Astrocyte (in vitro differentiated cells and primary cell): ENCODE results near the gene COX19. TPM values are rescaled to one million over a fixed set of nuclear protein-coding genes. Genes with fewer than 3 reads are reported as not detected.
"Not testable (repeated sequence)": the region's sequence is repeated elsewhere in the genome, so short reads cannot be mapped to it uniquely, and the experiment has no call there.

Source experiments
- DNase-seq: peaks from one replicate; pipeline ENCODE4 v3.0.0-alpha.2; 2010; ENCODE audit warnings: low read depth
- FAIRE-seq: peaks from 2 replicates; lab custom pipeline; 2011; peaks lifted over from hg19 to GRCh38; lab: Jason Lieb, UNC
- H2AFZ ChIP-seq: 2 replicates; pipeline ENCODE4 v1.6.0; 2012; ENCODE audit warnings: low read depth, low read length, inconsistent platforms
- H3K27ac ChIP-seq: 2 replicates; pipeline ENCODE4 v1.5.1; 2011; ENCODE audit warnings: low read depth, low read length, inconsistent platforms
- H3K27me3 ChIP-seq: 2 replicates; pipeline ENCODE4 v1.6.0; 2011; ENCODE audit warnings: low read length, inconsistent platforms; ENCODE audit not compliant: insufficient read depth
- H3K36me3 ChIP-seq: 2 replicates; pipeline ENCODE4 v1.5.1; 2011; ENCODE audit warnings: low read length, inconsistent platforms; ENCODE audit not compliant: insufficient read depth
- H3K4me1 ChIP-seq: 2 replicates; pipeline ENCODE4 v1.5.1; 2011; ENCODE audit warnings: low read length, inconsistent platforms; ENCODE audit not compliant: insufficient read depth
- H3K4me2 ChIP-seq: 2 replicates; pipeline ENCODE4 v1.6.0; 2012; ENCODE audit warnings: low read length, inconsistent platforms
- H3K4me3 ChIP-seq: 2 replicates; pipeline ENCODE4 v1.5.1; 2011; ENCODE audit warnings: low read depth, mild to moderate bottlenecking, low read length, inconsistent platforms; ENCODE audit not compliant: insufficient read depth
- H3K79me2 ChIP-seq: 2 replicates; pipeline ENCODE4 v1.6.0; 2012; ENCODE audit warnings: mild to moderate bottlenecking, low read length, inconsistent platforms; ENCODE audit not compliant: insufficient read depth
- H3K9ac ChIP-seq: 2 replicates; pipeline ENCODE4 v1.6.0; 2012; ENCODE audit warnings: mild to moderate bottlenecking, low read length, inconsistent platforms
- H3K9me3 ChIP-seq: 2 replicates; pipeline ENCODE4 v1.5.1; 2012; ENCODE audit warnings: low read depth, mild to moderate bottlenecking, low read length, inconsistent platforms; ENCODE audit not compliant: insufficient read depth
- H4K20me1 ChIP-seq: 2 replicates; pipeline ENCODE4 v1.6.0; 2012; ENCODE audit warnings: low read length, inconsistent platforms; ENCODE audit not compliant: insufficient read depth
- H3K27ac Mint-ChIP-seq: one replicate; pipeline ENCODE4 v1.8.0; 2021; ENCODE audit warnings: mild to moderate bottlenecking, mixed read lengths; ENCODE audit not compliant: unreplicated experiment
- H3K27me3 Mint-ChIP-seq: one replicate; pipeline ENCODE4 v1.8.0; 2021; ENCODE audit warnings: low read depth, mixed read lengths; ENCODE audit not compliant: unreplicated experiment
- H3K36me3 Mint-ChIP-seq: one replicate; pipeline ENCODE4 v1.8.0; 2021; ENCODE audit warnings: low read depth, mixed read lengths; ENCODE audit not compliant: unreplicated experiment
- H3K4me1 Mint-ChIP-seq: one replicate; pipeline ENCODE4 v1.8.0; 2021; ENCODE audit warnings: low read depth, mixed read lengths; ENCODE audit not compliant: unreplicated experiment
- H3K4me3 Mint-ChIP-seq: one replicate; pipeline ENCODE4 v1.8.0; 2021; ENCODE audit warnings: mild to moderate bottlenecking, moderate library complexity, mixed read lengths; ENCODE audit not compliant: unreplicated experiment
- H3K9me3 Mint-ChIP-seq: one replicate; pipeline ENCODE4 v1.8.0; 2021; ENCODE audit warnings: mild to moderate bottlenecking, mixed read lengths; ENCODE audit not compliant: unreplicated experiment
- EZH2 ChIP-seq: IDR thresholded peaks from 2 replicates; pipeline ENCODE4 v1.6.1; 2012; ENCODE audit warnings: mild to moderate bottlenecking, low read length, inconsistent platforms; ENCODE audit not compliant: insufficient read depth
- total RNA-seq: library from RNA; stranded (reverse); gene quantifications from 2 replicates; pipeline ENCODE4 v1.2.1, GENCODE V29; 2021
- TF ChIP-seq, protein P1 (sequence below): IDR thresholded peaks from 2 replicates; pipeline ENCODE4 v1.5.1; 2011; ENCODE audit warnings: low read depth, mild to moderate bottlenecking, inconsistent platforms, low read length, moderate library complexity; ENCODE audit not compliant: insufficient read depth

Gene COX19
- total RNA-seq, 1 donor from 2014 or later, result 13.4 TPM

DNA sequence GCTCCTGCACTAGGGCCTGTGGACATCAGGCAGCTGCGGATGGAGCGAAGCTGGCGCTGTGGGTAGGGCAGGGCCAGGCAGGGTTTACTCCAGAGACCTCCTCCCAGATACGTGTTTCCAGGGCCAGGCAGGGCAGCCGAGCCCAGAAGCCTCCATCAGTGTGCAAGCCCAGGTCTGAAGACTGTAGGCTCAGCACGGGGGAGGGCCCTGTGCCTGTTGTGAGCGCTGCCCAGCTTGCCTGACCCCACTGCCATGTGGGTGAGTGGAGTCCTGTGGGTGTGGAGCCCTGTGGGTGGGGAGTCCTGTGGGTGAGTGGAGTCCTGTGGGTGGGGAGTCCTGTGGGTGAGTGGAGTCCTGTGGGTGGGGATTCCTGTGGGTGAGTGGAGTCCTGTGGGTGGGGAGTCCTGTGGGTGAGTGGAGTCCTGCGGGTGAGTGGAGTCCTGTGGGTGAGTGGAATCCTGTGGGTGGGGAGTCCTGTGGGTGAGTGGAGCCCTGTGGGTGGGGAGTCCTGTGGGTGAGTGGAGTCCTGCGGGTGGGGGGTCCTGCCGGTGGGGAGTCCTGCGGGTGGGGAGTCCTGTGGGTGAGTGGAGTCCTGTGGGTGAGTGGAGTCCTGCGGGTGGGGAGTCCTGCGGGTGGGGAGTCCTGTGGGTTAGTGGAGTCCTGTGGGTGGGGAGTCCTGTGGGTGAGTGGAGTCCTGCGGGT, 25.9 kb upstream of the COX19 start:
- H3K27ac ChIP-seq, H4K20me1 ChIP-seq, H3K9me3 Mint-ChIP-seq, H3K9ac ChIP-seq, H3K36me3 ChIP-seq, H3K4me1 Mint-ChIP-seq, H3K4me3 Mint-ChIP-seq, H3K36me3 Mint-ChIP-seq, H3K4me1 ChIP-seq, H3K27ac Mint-ChIP-seq, DNase-seq, H2AFZ ChIP-seq, H3K79me2 ChIP-seq, H3K4me2 ChIP-seq, H3K9me3 ChIP-seq, H3K4me3 ChIP-seq, FAIRE-seq, H3K27me3 ChIP-seq, H3K27me3 Mint-ChIP-seq: not testable (repeated sequence)

DNA sequence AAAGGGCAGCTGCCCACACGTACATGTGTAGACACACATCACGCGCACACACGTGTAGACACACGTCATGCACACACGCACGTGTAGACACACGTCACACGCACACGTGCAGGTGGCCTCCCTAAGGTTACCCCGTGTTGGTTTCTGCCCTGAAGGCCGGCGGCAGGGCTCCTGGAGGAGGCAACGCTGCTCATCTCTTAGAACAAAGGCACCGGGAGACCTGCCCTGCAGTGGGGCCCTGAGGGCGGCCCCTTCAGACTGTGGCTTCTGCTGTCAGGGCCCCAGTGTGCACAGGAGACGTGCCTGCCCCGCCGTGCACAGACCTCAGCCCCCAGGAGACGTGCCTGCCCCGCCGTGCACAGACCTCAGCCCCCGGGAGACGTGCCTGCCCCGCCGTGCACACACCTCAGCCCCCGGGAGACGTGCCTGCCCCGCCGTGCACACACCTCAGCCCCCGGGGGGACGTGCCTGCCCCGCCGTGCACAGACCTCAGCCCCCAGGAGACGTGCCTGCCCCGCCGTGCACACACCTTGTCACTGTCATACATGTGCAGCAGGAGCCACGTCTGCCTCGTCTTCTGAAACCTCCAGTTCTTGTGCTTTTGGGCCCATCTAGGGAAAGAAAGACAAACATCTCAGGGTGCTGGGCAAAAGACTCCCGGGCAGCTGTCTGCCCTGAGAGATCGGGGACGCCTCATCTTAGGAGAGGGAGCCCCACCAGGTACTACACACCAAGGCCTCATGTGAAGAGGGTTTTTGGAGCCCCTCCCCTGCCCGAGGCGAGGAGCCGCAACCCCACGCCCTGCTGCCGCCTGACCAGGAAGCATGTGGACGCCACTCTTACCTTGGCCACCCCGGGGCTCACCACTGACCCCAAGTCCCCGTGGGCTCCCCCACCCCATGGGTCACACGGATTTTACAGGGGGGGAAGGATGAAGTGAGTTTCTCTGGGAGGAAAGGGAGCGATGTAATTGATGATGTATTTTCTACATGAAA, 24.9 kb upstream of the COX19 start:
- Histone ChIP-seq H3K4me1 (no peaks in the 10 kb centered on the region), H3K36me3 (no peaks in the 10 kb centered on the region), H3K4me2 (no peak overlapping the region), H3K9me3 (no peaks in the 10 kb centered on the region), H2AFZ (no peak overlapping the region), H4K20me1 (no peaks in the 10 kb centered on the region), H3K27me3 (no peaks in the 10 kb centered on the region), H3K79me2 (no peaks in the 10 kb centered on the region), H3K4me3 (no peak overlapping the region), H3K9ac (no peak overlapping the region), H3K27ac (no peak overlapping the region)
- Mint-ChIP-seq H3K27me3 (no peaks in the 10 kb centered on the region), H3K4me1 (peaks cover 7% of the 10 kb centered on the region), H3K36me3 (peaks cover 2% of the 10 kb centered on the region), H3K9me3 (no peaks in the 10 kb centered on the region), H3K27ac (no peak overlapping the region), H3K4me3 (no peak overlapping the region)
- TF ChIP-seq, protein P1, sequence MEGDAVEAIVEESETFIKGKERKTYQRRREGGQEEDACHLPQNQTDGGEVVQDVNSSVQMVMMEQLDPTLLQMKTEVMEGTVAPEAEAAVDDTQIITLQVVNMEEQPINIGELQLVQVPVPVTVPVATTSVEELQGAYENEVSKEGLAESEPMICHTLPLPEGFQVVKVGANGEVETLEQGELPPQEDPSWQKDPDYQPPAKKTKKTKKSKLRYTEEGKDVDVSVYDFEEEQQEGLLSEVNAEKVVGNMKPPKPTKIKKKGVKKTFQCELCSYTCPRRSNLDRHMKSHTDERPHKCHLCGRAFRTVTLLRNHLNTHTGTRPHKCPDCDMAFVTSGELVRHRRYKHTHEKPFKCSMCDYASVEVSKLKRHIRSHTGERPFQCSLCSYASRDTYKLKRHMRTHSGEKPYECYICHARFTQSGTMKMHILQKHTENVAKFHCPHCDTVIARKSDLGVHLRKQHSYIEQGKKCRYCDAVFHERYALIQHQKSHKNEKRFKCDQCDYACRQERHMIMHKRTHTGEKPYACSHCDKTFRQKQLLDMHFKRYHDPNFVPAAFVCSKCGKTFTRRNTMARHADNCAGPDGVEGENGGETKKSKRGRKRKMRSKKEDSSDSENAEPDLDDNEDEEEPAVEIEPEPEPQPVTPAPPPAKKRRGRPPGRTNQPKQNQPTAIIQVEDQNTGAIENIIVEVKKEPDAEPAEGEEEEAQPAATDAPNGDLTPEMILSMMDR, result no peak
- no peak for TF ChIP-seq EZH2
- FAIRE-seq (no peak), DNase-seq (no peak)

DNA sequence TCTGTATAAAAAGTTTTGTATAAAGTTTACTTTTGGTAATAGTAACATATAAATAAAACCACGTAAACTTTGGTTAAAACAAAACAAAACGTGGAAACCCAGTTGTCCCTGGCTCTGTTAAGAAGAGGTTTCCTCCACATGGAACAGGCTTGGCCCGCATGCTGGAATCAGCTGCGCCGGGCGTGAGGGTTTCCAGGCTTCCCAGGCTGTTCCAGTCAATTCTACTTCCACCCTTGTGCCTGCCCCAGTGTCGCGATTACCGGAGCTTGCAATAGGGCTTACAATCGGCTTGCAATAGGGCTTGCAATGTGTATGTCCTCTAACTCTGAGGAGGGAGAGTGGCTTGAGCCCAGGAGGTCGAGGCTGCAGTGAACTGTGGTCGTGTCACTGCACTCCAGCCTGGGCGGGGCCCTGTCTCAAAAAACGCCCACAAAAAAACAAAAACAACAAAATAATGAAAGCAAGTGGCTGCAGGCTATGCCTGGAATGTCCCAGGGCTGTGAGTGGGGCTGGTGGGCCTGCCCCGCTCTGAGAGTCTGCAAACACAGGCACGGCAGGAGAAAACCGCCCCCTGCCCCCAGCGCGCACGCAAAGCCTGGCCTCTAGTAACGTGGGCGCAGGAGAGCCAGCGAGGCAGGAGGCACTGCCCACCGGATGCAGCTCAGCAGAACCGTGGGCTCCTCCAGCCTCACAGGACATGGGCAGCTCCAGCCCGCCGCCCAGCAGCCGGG, 24.0 kb upstream of the COX19 start:
- H3K36me3 Mint-ChIP-seq, result peaks cover 2% of the 10 kb centered on the region
- Histone ChIP-seq H3K27ac (no peak overlapping the region), H3K9me3 (no peaks in the 10 kb centered on the region), H3K27me3 (no peaks in the 10 kb centered on the region), H3K4me3 (no peak overlapping the region), H4K20me1 (no peaks in the 10 kb centered on the region), H3K9ac (no peak overlapping the region), H3K79me2 (no peaks in the 10 kb centered on the region), H2AFZ (no peak overlapping the region), H3K4me1 (no peaks in the 10 kb centered on the region), H3K36me3 (no peaks in the 10 kb centered on the region), H3K4me2 (no peak overlapping the region)
- no peaks in the 10 kb centered on the region for H3K9me3 Mint-ChIP-seq
- no peak for FAIRE-seq
- H3K27ac Mint-ChIP-seq, result no peak overlapping the region
- DNase-seq, result no peak
- H3K4me1 Mint-ChIP-seq, result peaks cover 7% of the 10 kb centered on the region
- TF ChIP-seq, protein P1, result no peak
- TF ChIP-seq EZH2, result no peak
- no peak overlapping the region for H3K4me3 Mint-ChIP-seq
- no peaks in the 10 kb centered on the region for H3K27me3 Mint-ChIP-seq
